AG08395 (cell line): ENCODE measurements around the gene DZIP3.

Source experiments
- DNase-seq: peaks from one replicate; pipeline ENCODE4 v3.0.0; 2012; ENCODE audit warnings: mixed read lengths, low spot score

The DZIP3 gene

GRCh38 chr3:108589081-108589997 lies at the start of gene DZIP3, which contains the start of gene CIP2A:
TSS of gene DZIP3 (plus strand) at chr3:108589722. CDS start at chr3:108605407, 15,685 bp downstream.
TSS of gene CIP2A (minus strand) at chr3:108589438. CDS start at chr3:108589375, 63 bp downstream.
- DNase-seq = peak; percentile 90

- DNase-seq = no peak
Measured at GRCh38 chr3:108546247-108546646, 43.3 kb upstream of the DZIP3 start.

GRCh38 chr3:108546692-108547091 lies 42.8 kb upstream of the DZIP3 start:
- DNase-seq = no peak

GRCh38 chr3:108548304-108548703 lies 41.2 kb upstream of the DZIP3 start:
- no peak for DNase-seq

- DNase-seq = no peak
Measured at GRCh38 chr3:108548886-108549285, 40.6 kb upstream of the DZIP3 start.

GRCh38 chr3:108552267-108553159 lies 37.0 kb upstream of the DZIP3 start:
- peak; percentile 26 for DNase-seq

- DNase-seq = no peak
Measured at GRCh38 chr3:108554229-108554628, 35.3 kb upstream of the DZIP3 start.

GRCh38 chr3:108554913-108555571 lies 34.5 kb upstream of the DZIP3 start:
- DNase-seq = no peak

GRCh38 chr3:108555966-108556581 lies 33.4 kb upstream of the DZIP3 start:
- DNase-seq = no peak

GRCh38 chr3:108562565-108562964 lies 27.0 kb upstream of the DZIP3 start:
- no peak for DNase-seq

GRCh38 chr3:108564564-108564963 lies 25.0 kb upstream of the DZIP3 start:
- DNase-seq = no peak

- no peak for DNase-seq
Measured at GRCh38 chr3:108565506-108565905, 24.0 kb upstream of the DZIP3 start.

GRCh38 chr3:108566599-108566998 lies 22.9 kb upstream of the DZIP3 start:
- DNase-seq = no peak

- DNase-seq = no peak
Measured at GRCh38 chr3:108569336-108569735, 20.2 kb upstream of the DZIP3 start.

GRCh38 chr3:108578064-108578463 lies 11.5 kb upstream of the DZIP3 start:
- no peak for DNase-seq

- no peak for DNase-seq
Measured at GRCh38 chr3:108588601-108589000, 921 bp upstream of the DZIP3 start.

GRCh38 chr3:108589998-108590323 lies 439 bp downstream of the DZIP3 start:
- DNase-seq = no peak

GRCh38 chr3:108590460-108590859 lies 938 bp downstream of the DZIP3 start:
- peak; percentile 2 for DNase-seq

- no peak for DNase-seq
Measured at GRCh38 chr3:108595321-108595720, 5.8 kb downstream of the DZIP3 start.

GRCh38 chr3:108598375-108598774 lies 8.9 kb downstream of the DZIP3 start:
- no peak for DNase-seq

- DNase-seq = no peak
Measured at GRCh38 chr3:108599677-108600409, 10.3 kb downstream of the DZIP3 start.
